ENCODE data around the gene CFAP141.

DNA sequence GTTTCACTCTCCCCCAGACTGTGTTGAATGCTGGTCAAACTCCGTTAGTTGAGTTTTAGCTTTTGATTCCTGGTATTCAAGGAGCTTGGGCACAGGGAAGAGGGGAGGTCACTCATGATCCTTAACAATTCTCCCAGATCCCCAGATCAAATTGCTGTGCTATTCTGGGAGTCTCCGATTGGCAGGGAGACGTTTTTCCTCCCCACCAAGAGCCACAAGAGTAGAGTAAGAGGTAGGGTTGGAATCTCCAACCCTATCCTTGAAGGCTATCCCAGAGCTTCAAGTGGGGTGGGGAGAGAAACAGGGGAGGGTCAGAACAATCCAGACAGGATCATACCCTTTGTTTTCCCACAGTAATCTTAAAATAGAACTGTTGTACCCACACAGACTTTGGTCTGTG, 13.7 kb downstream of the CFAP141 start:
- TF ChIP-seq GLIS3 (CRISPR knock-in tag; IDR thresholded peaks at IDR 0.05) (no peak), BACH2 (CRISPR knock-in tag; IDR thresholded peaks at IDR 0.05; ENCODE audit: borderline replicate concordance) (no peak), ZFP3 (CRISPR knock-in tag; IDR thresholded peaks at IDR 0.05) (no peak), ZFP30 (CRISPR knock-in tag; IDR thresholded peaks at IDR 0.05) (no peak), TCF4 (CRISPR knock-in tag; IDR thresholded peaks at IDR 0.05; ENCODE audit: borderline replicate concordance) (no peak), CSDC2 (CRISPR knock-in tag; IDR thresholded peaks at IDR 0.05) (no peak), ARNTL (CRISPR knock-in tag; IDR thresholded peaks at IDR 0.05; ENCODE audit: borderline replicate concordance, low read depth) (no peak), SNAI2 (CRISPR knock-in tag; IDR thresholded peaks at IDR 0.05) (no peak)
- TF ChIP-seq, protein P1, sequence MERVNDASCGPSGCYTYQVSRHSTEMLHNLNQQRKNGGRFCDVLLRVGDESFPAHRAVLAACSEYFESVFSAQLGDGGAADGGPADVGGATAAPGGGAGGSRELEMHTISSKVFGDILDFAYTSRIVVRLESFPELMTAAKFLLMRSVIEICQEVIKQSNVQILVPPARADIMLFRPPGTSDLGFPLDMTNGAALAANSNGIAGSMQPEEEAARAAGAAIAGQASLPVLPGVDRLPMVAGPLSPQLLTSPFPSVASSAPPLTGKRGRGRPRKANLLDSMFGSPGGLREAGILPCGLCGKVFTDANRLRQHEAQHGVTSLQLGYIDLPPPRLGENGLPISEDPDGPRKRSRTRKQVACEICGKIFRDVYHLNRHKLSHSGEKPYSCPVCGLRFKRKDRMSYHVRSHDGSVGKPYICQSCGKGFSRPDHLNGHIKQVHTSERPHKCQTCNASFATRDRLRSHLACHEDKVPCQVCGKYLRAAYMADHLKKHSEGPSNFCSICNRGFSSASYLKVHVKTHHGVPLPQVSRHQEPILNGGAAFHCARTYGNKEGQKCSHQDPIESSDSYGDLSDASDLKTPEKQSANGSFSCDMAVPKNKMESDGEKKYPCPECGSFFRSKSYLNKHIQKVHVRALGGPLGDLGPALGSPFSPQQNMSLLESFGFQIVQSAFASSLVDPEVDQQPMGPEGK (CRISPR knock-in tag; IDR thresholded peaks at IDR 0.05; ENCODE audit: borderline replicate concordance), result no peak
- TF ChIP-seq, protein P2, sequence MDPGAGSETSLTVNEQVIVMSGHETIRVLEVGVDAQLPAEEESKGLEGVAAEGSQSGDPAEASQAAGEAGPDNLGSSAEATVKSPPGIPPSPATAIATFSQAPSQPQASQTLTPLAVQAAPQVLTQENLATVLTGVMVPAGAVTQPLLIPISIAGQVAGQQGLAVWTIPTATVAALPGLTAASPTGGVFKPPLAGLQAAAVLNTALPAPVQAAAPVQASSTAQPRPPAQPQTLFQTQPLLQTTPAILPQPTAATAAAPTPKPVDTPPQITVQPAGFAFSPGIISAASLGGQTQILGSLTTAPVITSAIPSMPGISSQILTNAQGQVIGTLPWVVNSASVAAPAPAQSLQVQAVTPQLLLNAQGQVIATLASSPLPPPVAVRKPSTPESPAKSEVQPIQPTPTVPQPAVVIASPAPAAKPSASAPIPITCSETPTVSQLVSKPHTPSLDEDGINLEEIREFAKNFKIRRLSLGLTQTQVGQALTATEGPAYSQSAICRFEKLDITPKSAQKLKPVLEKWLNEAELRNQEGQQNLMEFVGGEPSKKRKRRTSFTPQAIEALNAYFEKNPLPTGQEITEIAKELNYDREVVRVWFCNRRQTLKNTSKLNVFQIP (CRISPR knock-in tag; IDR thresholded peaks at IDR 0.05; ENCODE audit: borderline replicate concordance, low read depth), result no peak
